Spleen (tissue), 11 donors: ENCODE results near the gene UBL7. TPM values are rescaled to one million over a fixed set of nuclear protein-coding genes. Genes with fewer than 3 reads are reported as not detected.
A peak's percentile ranks its signal among the peaks of the same experiment; 100 is the strongest.

Experiments
- DNase-seq: peaks from one replicate; pipeline ENCODE4 v3.0.0-alpha.2; 2020
- H3K27ac ChIP-seq, 8 donors: fragments of 200-600 bp; sonication (generic) in 7 of 8; 1 replicate in 4 of 8; 2 replicates in 4 of 8; pipeline versions ENCODE4 v1.5.0 to v1.8.0; 2016 to 2021; ENCODE audit warnings: inconsistent platforms in 4 of 8, mild to moderate bottlenecking in 4 of 8, moderate library complexity in 1 of 8
- H3K27me3 ChIP-seq, 7 donors: fragments of 200-600 bp; sonication (generic) in 6 of 7; replicated peaks in 1 of 7; 1 replicate in 4 of 7; 2 replicates in 3 of 7; pipeline versions ENCODE4 v1.5.0 to v1.8.0; 2016 to 2021; ENCODE audit warnings: inconsistent platforms in 3 of 7, mild to moderate bottlenecking in 1 of 7
- H3K36me3 ChIP-seq, 6 donors: fragments of 200-600 bp; sonication (generic) in 5 of 6; 1 replicate in 4 of 6; 2 replicates in 2 of 6; pipeline versions ENCODE4 v1.5.0 to v1.8.0; 2016 to 2021; ENCODE audit warnings: inconsistent platforms in 2 of 6
- H3K4me1 ChIP-seq, 6 donors: fragments of 200-600 bp; sonication (generic) in 5 of 6; 1 replicate in 3 of 6; 2 replicates in 3 of 6; pipeline versions ENCODE4 v1.5.0 to v1.8.0; 2016 to 2021; ENCODE audit warnings: inconsistent platforms in 3 of 6
- H3K4me3 ChIP-seq, 8 donors: fragments of 200-600 bp; sonication (generic) in 7 of 8; 1 replicate in 4 of 8; 2 replicates in 4 of 8; pipeline versions ENCODE4 v1.5.0 to v1.8.0; 2016 to 2021; ENCODE audit warnings: inconsistent platforms in 4 of 8, mild to moderate bottlenecking in 4 of 8, moderate library complexity in 2 of 8
- H3K9me3 ChIP-seq, 8 donors: fragments of 200-600 bp; sonication (generic) in 7 of 8; 1 replicate in 4 of 8; 2 replicates in 4 of 8; pipeline versions ENCODE4 v1.5.0 to v1.8.0; 2016 to 2021; ENCODE audit warnings: inconsistent platforms in 4 of 8
- CTCF ChIP-seq, 11 experiments: fragments of 200-600 bp in 7 of 11; fragments of 450-650 bp in 4 of 11; sonication (generic) in 4 of 11; IDR thresholded peaks in 8 of 11; conservative IDR thresholded peaks in 3 of 11; 1 replicate in 7 of 11; 2 replicates in 4 of 11; pipeline versions ENCODE4 v1.4.0 to v1.8.0; 2016 to 2021; ENCODE audit warnings: antibody characterized with exemption in 11 of 11, inconsistent platforms in 4 of 11, mild to moderate bottlenecking in 1 of 11
- POLR2A ChIP-seq, 3 donors: fragments of 450-650 bp; IDR thresholded peaks; one replicate each; pipeline ENCODE4 v1.5.1; 2017; ENCODE audit warnings: antibody characterized with exemption in 3 of 3, mild to moderate bottlenecking in 1 of 3
- POLR2AphosphoS5 ChIP-seq, 3 donors: sonication (generic); formaldehyde crosslinking; IDR thresholded peaks; one replicate each; pipeline ENCODE4 v1.5.1; 2017; ENCODE audit warnings: antibody characterized with exemption in 3 of 3
- WGBS, 5 donors: extraction: QIAGEN DNeasy Blood & Tissue Kit in 3 of 5; methylation state at CpG; one replicate each; pipeline versions ENCODE4 v1.1.5 to v1.1.7; 2013 to 2018; 5-methylcytosine and 5-hydroxymethylcytosine counted together
- intact Hi-C: fragments of 100-400 bp; cut with DNase I; formaldehyde crosslinking; loops from one replicate; pipeline ENCODE4 v1.15.0; 2023; ENCODE audit warnings: low total_unique reads
- polyA plus RNA-seq, 3 donors: library from polyadenylated mRNA; stranded (reverse); fragments of 200-250 nt; gene quantifications; one replicate each; pipeline ENCODE4 v1.2.1, GENCODE V29; 2013
- total RNA-seq, 7 donors: library from RNA; depleted of rRNA in 3 of 7; stranded (reverse); fragments of >200 nt in 3 of 7; fragmentation: NEBNext Ultra II Directional in 4 of 7; extraction: Animal tissue kit (Norgen Biotek cat#: 25700) in 4 of 7; gene quantifications; one replicate each; pipeline versions ENCODE4 v1.1.0 to v1.2.1, GENCODE V29; 2016 to 2021
- donor health status: healthy with polysubstance abuse.
- donor health status: DM: no; HTN: no; CAD: no; lungs with moderate emphysema.
- donor health status: DM: no; HTN: no; CAD: no.
- donor health status: Bipolar disorder and iron deficiency.
- donor health status: healthy.
- donor health status: DM: no; HTN: no; CAD: no.
- donor health status: DM: yes; HTN: yes; CAD: no.

The UBL7 gene
- total and polyA plus RNA-seq, 10 donors, result 36.9 to 83.9 (median 47.7) TPM

- TF ChIP-seq CTCF (IDR thresholded peaks at IDR 0.05 in 8 of 11, conservative IDR thresholded peaks at IDR 0.05 in 3 of 11) (no peak), POLR2A (IDR thresholded peaks at IDR 0.05) (no peak), POLR2AphosphoS5 (IDR thresholded peaks at IDR 0.05) (peak in 1 of 3 donors; percentile 46)
- Histone ChIP-seq H3K4me1 (peaks cover 79 to 100% (median 99%) of the 10 kb centered on the region in 6 donors), H3K27me3 (no peaks in the 10 kb centered on the region), H3K9me3 (no peaks in the 10 kb centered on the region), H3K4me3 (peak overlapping the region in 1 of 8 donors; percentile 94), H3K27ac (peak overlapping the region; percentile 14 to 97 (median 82)), H3K36me3 (peaks cover 0 to 63% (median 0%) of the 10 kb centered on the region in 6 donors)
- no peak for DNase-seq
- intact Hi-C loops, result no loop called here
- 53 to 80% (median 69%) methylated on average over 7 to 8 of the region's 8 CpGs for WGBS, 5 donors
Measured at GRCh38 chr15:74424901-74425528, 35.9 kb downstream of the UBL7 start.

- H3K4me1 ChIP-seq, result peaks cover 69 to 100% (median 99%) of the 10 kb centered on the region in 6 donors
- DNase-seq, result no peak
- no peaks in the 10 kb centered on the region for H3K9me3 ChIP-seq
- 48 to 93% (median 65%) methylated on average over 9 to 10 of the region's 10 CpGs for WGBS, 5 donors
- intact Hi-C loops, result no loop called here
- peak overlapping the region in 1 of 8 donors; percentile 21 for H3K4me3 ChIP-seq
- H3K27me3 ChIP-seq, result no peaks in the 10 kb centered on the region
- TF ChIP-seq POLR2AphosphoS5 (IDR thresholded peaks at IDR 0.05) (peak; percentile 43 to 69 (median 67)), POLR2A (IDR thresholded peaks at IDR 0.05) (no peak)
- H3K27ac ChIP-seq, result peak overlapping the region; percentile 66 to 97 (median 85)
- H3K36me3 ChIP-seq, result peaks cover 0 to 68% (median 0%) of the 10 kb centered on the region in 6 donors
Measured at GRCh38 chr15:74423431-74424257, 37.3 kb downstream of the UBL7 start.

GRCh38 chr15:74422652-74423430, 38.1 kb downstream of the UBL7 start:
- H3K9me3 ChIP-seq, result no peaks in the 10 kb centered on the region
- 45 to 79% (median 49%) methylated on average over 7 to 14 of the region's 14 CpGs for WGBS, 5 donors
- no peaks in the 10 kb centered on the region for H3K27me3 ChIP-seq
- peaks cover 61 to 100% (median 99%) of the 10 kb centered on the region in 6 donors for H3K4me1 ChIP-seq
- peak overlapping the region in 1 of 8 donors; percentile 38 for H3K4me3 ChIP-seq
- DNase-seq, result peak; percentile 83
- H3K36me3 ChIP-seq, result peaks cover 0 to 68% (median 4%) of the 10 kb centered on the region in 6 donors
- TF ChIP-seq POLR2A (IDR thresholded peaks at IDR 0.05), result no peak
- TF ChIP-seq CTCF (IDR thresholded peaks at IDR 0.05 in 8 of 11, conservative IDR thresholded peaks at IDR 0.05 in 3 of 11), result no peak
- TF ChIP-seq POLR2AphosphoS5 (IDR thresholded peaks at IDR 0.05), result peak; percentile 20 to 41 (median 26)
- peak overlapping the region; percentile 66 to 97 (median 85) for H3K27ac ChIP-seq
- intact Hi-C loops, result no loop called here

GRCh38 chr15:74422265-74422651, 38.7 kb downstream of the UBL7 start:
- Histone ChIP-seq H3K4me1 (peaks cover 58 to 100% (median 99%) of the 10 kb centered on the region in 6 donors), H3K36me3 (peaks cover 0 to 68% (median 10%) of the 10 kb centered on the region in 6 donors), H3K4me3 (peak overlapping the region in 1 of 8 donors; percentile 38), H3K27ac (peak overlapping the region; percentile 66 to 97 (median 85)), H3K27me3 (no peaks in the 10 kb centered on the region), H3K9me3 (no peaks in the 10 kb centered on the region)
- TF ChIP-seq CTCF (IDR thresholded peaks at IDR 0.05 in 8 of 11, conservative IDR thresholded peaks at IDR 0.05 in 3 of 11) (no peak), POLR2AphosphoS5 (IDR thresholded peaks at IDR 0.05) (no peak), POLR2A (IDR thresholded peaks at IDR 0.05) (no peak)
- WGBS, 5 donors, result 58 to 82% (median 59%) methylated on average over 8 to 9 of the region's 9 CpGs
- DNase-seq, result no peak
- intact Hi-C loops, result no loop called here
